SU-DHL-6 (cell line): Measurements from ENCODE around the gene ADAMTS12.

Experiments
- H2AFZ ChIP-seq: fragments of 200-600 bp; sonication (generic); 2 replicates; pipeline ENCODE4 v1.6.1; 2014; ENCODE audit warnings: low read depth, mild to moderate bottlenecking, moderate library complexity, mixed read lengths, antibody characterized with exemption, low read length; ENCODE audit not compliant: severe bottlenecking
- H3F3A ChIP-seq: fragments of 200-600 bp; shearing (Covaris generic); 2 replicates; pipeline ENCODE4 v1.6.0; 2016; ENCODE audit warnings: antibody characterized with exemption, mild to moderate bottlenecking; ENCODE audit not compliant: insufficient read depth
- H3K27ac ChIP-seq: fragments of 200-600 bp; sonication (generic); 2 replicates; pipeline ENCODE4 v1.5.1; 2016; ENCODE audit warnings: low read depth, mild to moderate bottlenecking, low read length, moderate library complexity, mixed read lengths
- H3K27me3 ChIP-seq: fragments of 200-600 bp; sonication (generic), shearing (Covaris generic); 2 replicates; pipeline ENCODE4 v1.6.0; 2014; ENCODE audit warnings: mild to moderate bottlenecking, low read length
- H3K36me3 ChIP-seq: fragments of 200-600 bp; sonication (generic); 2 replicates; pipeline ENCODE4 v1.6.1; 2014; ENCODE audit warnings: mild to moderate bottlenecking, low read length, mixed read lengths
- H3K4me2 ChIP-seq: fragments of 300-600, 200-600 bp; shearing (Covaris generic), sonication (generic); 2 replicates; pipeline ENCODE4 v1.6.0; 2014; ENCODE audit warnings: low read length, low read depth, mild to moderate bottlenecking; ENCODE audit not compliant: poor library complexity, severe bottlenecking
- H3K4me3 ChIP-seq: fragments of 200-600 bp; sonication (generic); 2 replicates; pipeline ENCODE4 v1.5.1; 2014; ENCODE audit warnings: antibody characterized with exemption, low read length, mild to moderate bottlenecking, mixed read lengths; ENCODE audit not compliant: insufficient read depth, poor library complexity, severe bottlenecking
- H3K79me2 ChIP-seq: fragments of 200-600 bp; sonication (generic); 2 replicates; pipeline ENCODE4 v1.6.1; 2014; ENCODE audit warnings: mild to moderate bottlenecking, low read length, moderate library complexity; ENCODE audit not compliant: insufficient read depth
- H3K9ac ChIP-seq: fragments of 200-600 bp; sonication (generic); 2 replicates; pipeline ENCODE4 v1.7.0; 2014; ENCODE audit warnings: mild to moderate bottlenecking, low read length
- H3K9me2 ChIP-seq: fragments of 200-600 bp; sonication (generic); replicated peaks from 2 replicates; pipeline ENCODE4 v1.6.1; 2014; ENCODE audit warnings: low read length; ENCODE audit not compliant: insufficient read depth
- H3K9me3 ChIP-seq: fragments of 200-600 bp; sonication (generic); 2 replicates; pipeline ENCODE4 v1.6.1; 2014; ENCODE audit warnings: low read length, mixed read lengths; ENCODE audit not compliant: insufficient read depth
- H4K20me1 ChIP-seq: fragments of 200-600 bp; sonication (generic); 2 replicates; pipeline ENCODE4 v1.6.1; 2014; ENCODE audit warnings: low read depth, mild to moderate bottlenecking, antibody characterized with exemption, low read length, moderate library complexity, mixed read lengths
- CTCF ChIP-seq: fragments of 200-600 bp; sonication (generic); IDR thresholded peaks from one replicate; pipeline ENCODE4 v1.5.1; 2017; ENCODE audit warnings: antibody characterized with exemption, mild to moderate bottlenecking, low read length, moderate library complexity; ENCODE audit not compliant: insufficient read depth, poor library complexity, severe bottlenecking
- EZH2phosphoT487 ChIP-seq: fragments of 200-600 bp; sonication (generic), shearing (Covaris generic); conservative IDR thresholded peaks from 2 replicates; pipeline ENCODE4 v1.6.1; 2018; ENCODE audit warnings: mild to moderate bottlenecking, antibody characterized with exemption, low read length, moderate library complexity, mixed read lengths

ADAMTS12 gene

GRCh38 chr5:33721491-33722200 is 170.1 kb downstream of the ADAMTS12 start:
- Histone ChIP-seq H3F3A (no peaks in the 10 kb centered on the region), H3K9me3 (no peaks in the 10 kb centered on the region), H3K9me2 (no peaks in the 10 kb centered on the region), H3K4me2 (no peak overlapping the region), H3K4me3 (no peak overlapping the region), H4K20me1 (no peaks in the 10 kb centered on the region), H3K27ac (no peak overlapping the region), H2AFZ (no peak overlapping the region), H3K36me3 (no peaks in the 10 kb centered on the region), H3K27me3 (no peaks in the 10 kb centered on the region), H3K9ac (no peak overlapping the region), H3K79me2 (no peaks in the 10 kb centered on the region)
- TF ChIP-seq CTCF: no peak
- no peak for TF ChIP-seq EZH2phosphoT487

DNA sequence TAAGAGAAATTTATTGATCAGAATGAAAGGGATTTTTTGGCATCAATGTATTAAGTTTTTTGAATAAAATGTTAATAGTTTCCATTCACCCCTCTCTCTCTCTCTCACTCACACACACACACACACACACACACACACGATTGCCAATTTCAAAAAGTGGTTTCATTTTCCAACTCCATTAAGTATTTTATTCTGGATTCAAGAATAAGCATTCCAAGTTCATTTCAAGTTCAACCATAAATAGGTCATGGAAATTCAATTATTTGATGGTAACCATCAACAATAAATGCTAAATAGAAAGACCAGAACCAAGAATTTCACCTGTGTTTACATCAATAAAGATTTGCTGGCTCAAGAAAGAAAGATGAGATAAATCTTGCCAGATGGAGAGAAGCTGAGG is 171.6 kb downstream of the ADAMTS12 start:
- Histone ChIP-seq H3F3A (no peaks in the 10 kb centered on the region), H2AFZ (no peak overlapping the region), H3K36me3 (no peaks in the 10 kb centered on the region), H4K20me1 (no peaks in the 10 kb centered on the region), H3K79me2 (no peaks in the 10 kb centered on the region), H3K27me3 (no peaks in the 10 kb centered on the region), H3K9me2 (no peaks in the 10 kb centered on the region), H3K9ac (no peak overlapping the region), H3K9me3 (no peaks in the 10 kb centered on the region), H3K4me2 (no peak overlapping the region), H3K27ac (no peak overlapping the region), H3K4me3 (no peak overlapping the region)
- TF ChIP-seq CTCF (no peak), EZH2phosphoT487 (no peak)

GRCh38 chr5:33719769-33720168 is 172.0 kb downstream of the ADAMTS12 start:
- no peaks in the 10 kb centered on the region for H3K9me2 ChIP-seq
- H3K36me3 ChIP-seq: no peaks in the 10 kb centered on the region
- H3K9ac ChIP-seq: no peak overlapping the region
- no peak overlapping the region for H2AFZ ChIP-seq
- H3F3A ChIP-seq: no peaks in the 10 kb centered on the region
- H4K20me1 ChIP-seq: no peaks in the 10 kb centered on the region
- no peak overlapping the region for H3K4me2 ChIP-seq
- H3K27me3 ChIP-seq: no peaks in the 10 kb centered on the region
- TF ChIP-seq EZH2phosphoT487 (no peak), CTCF (no peak)
- no peaks in the 10 kb centered on the region for H3K79me2 ChIP-seq
- no peak overlapping the region for H3K4me3 ChIP-seq
- H3K27ac ChIP-seq: no peak overlapping the region
- H3K9me3 ChIP-seq: no peaks in the 10 kb centered on the region
